Endodermal cell (in vitro differentiated cells): ENCODE results near the gene TULP3. TPM values are rescaled to one million over a fixed set of nuclear protein-coding genes. Genes with fewer than 3 reads are reported as not detected.
A peak's percentile ranks its signal among the peaks of the same experiment; 100 is the strongest.

Experiments used
- DNase-seq: peaks from one replicate; pipeline ENCODE4 v3.0.0-alpha.2; 2017
- H3K27ac ChIP-seq: 2 replicates; pipeline ENCODE4 v1.5.1; 2013; ENCODE audit warnings: mild to moderate bottlenecking, low read depth, low read length, moderate library complexity
- H3K27me3 ChIP-seq: 2 replicates; pipeline ENCODE4 v1.6.1; 2013; ENCODE audit warnings: mild to moderate bottlenecking, low read length, moderate library complexity; ENCODE audit not compliant: insufficient read depth, control insufficient read depth, poor library complexity, severe bottlenecking
- H3K36me3 ChIP-seq: 2 replicates; pipeline ENCODE4 v1.7.0; 2013; ENCODE audit warnings: mild to moderate bottlenecking, low read length, moderate library complexity; ENCODE audit not compliant: control insufficient read depth, insufficient read depth
- H3K4me1 ChIP-seq: one replicate; pipeline ENCODE4 v1.7.0; 2013; ENCODE audit warnings: low read length; ENCODE audit not compliant: control insufficient read depth, insufficient read depth
- H3K4me3 ChIP-seq: 2 replicates; pipeline ENCODE4 v1.5.1; 2013; ENCODE audit warnings: mild to moderate bottlenecking, low read length, moderate library complexity
- H3K9ac ChIP-seq: 2 replicates; pipeline ENCODE4 v1.6.1; 2013; ENCODE audit warnings: mild to moderate bottlenecking, low read length, moderate library complexity; ENCODE audit not compliant: poor library complexity, severe bottlenecking; ENCODE audit errors: extremely low read depth
- H3K9me3 ChIP-seq: 2 replicates; pipeline ENCODE4 v1.6.1; 2013; ENCODE audit warnings: mild to moderate bottlenecking, low read length, moderate library complexity; ENCODE audit not compliant: control insufficient read depth
- H3K27ac Mint-ChIP-seq: 2 replicates; pipeline ENCODE4 v1.8.0; 2020; ENCODE audit warnings: mixed read lengths
- H3K27me3 Mint-ChIP-seq: 2 replicates; pipeline ENCODE4 v1.8.0; 2021; ENCODE audit warnings: mild to moderate bottlenecking, mixed read lengths; ENCODE audit not compliant: insufficient read depth
- H3K36me3 Mint-ChIP-seq: 2 replicates; pipeline ENCODE4 v1.8.0; 2020; ENCODE audit warnings: low read depth, mixed read lengths
- H3K4me1 Mint-ChIP-seq: 2 replicates; pipeline ENCODE4 v1.8.0; 2020; ENCODE audit warnings: mixed read lengths
- H3K4me3 Mint-ChIP-seq: 2 replicates; pipeline ENCODE4 v1.8.0; 2020; ENCODE audit warnings: mild to moderate bottlenecking, moderate library complexity, mixed read lengths
- H3K9me3 Mint-ChIP-seq: 2 replicates; pipeline ENCODE4 v1.8.0; 2020; ENCODE audit warnings: mild to moderate bottlenecking, mixed read lengths
- CTCF ChIP-seq: fragments of 200-600 bp; sonication (generic); conservative IDR thresholded peaks from 2 replicates; pipeline ENCODE4 v1.5.0; 2021; ENCODE audit warnings: antibody characterized with exemption, mild to moderate bottlenecking
- WGBS, 2 experiments: methylation state at CpG; one replicate each; pipeline versions ENCODE4 v1.1.5 to v1.1.7; 2013; ENCODE audit warnings: missing lambda C conversion rate in 2 of 2, mixed read lengths in 1 of 2; ENCODE audit not compliant: insufficient coverage in 1 of 2, insufficient read length in 1 of 2; 5-methylcytosine and 5-hydroxymethylcytosine counted together
- total RNA-seq, 2 donors: library from RNA; stranded (reverse); fragmentation: NEBNext Ultra II Directional in 1 of 2; extraction: Animal tissue kit (Norgen Biotek cat#: 25700) in 1 of 2; gene quantifications; 2 replicates in 1 of 2; 3 replicates in 1 of 2; pipeline ENCODE4 v1.2.1, GENCODE V29; 2021

The TULP3 gene
- total RNA-seq, 2 donors from 2014 or later: 28.1 to 47.9 TPM

GRCh38 chr12:2857576-2857975 lies 33.1 kb upstream of the TULP3 start:
- no peaks in the 10 kb centered on the region for H3K4me1 ChIP-seq
- Mint-ChIP-seq H3K27ac (peak overlapping the region; percentile 74), H3K27me3 (peaks cover 10% of the 10 kb centered on the region), H3K4me3 (no peak overlapping the region), H3K9me3 (no peaks in the 10 kb centered on the region), H3K36me3 (peaks cover 39% of the 10 kb centered on the region), H3K4me1 (peaks cover 6% of the 10 kb centered on the region)
- peak overlapping the region; percentile 66 for H3K27ac ChIP-seq
- 92 to 96% methylated on average over 7 of the region's 7 CpGs for WGBS, 2 experiments
- no peaks in the 10 kb centered on the region for H3K27me3 ChIP-seq
- no peak for TF ChIP-seq CTCF
- peaks cover 36% of the 10 kb centered on the region for H3K36me3 ChIP-seq
- H3K9me3 ChIP-seq: no peaks in the 10 kb centered on the region
- H3K9ac ChIP-seq: no peak overlapping the region
- no peak for DNase-seq
- no peak overlapping the region for H3K4me3 ChIP-seq

DNA sequence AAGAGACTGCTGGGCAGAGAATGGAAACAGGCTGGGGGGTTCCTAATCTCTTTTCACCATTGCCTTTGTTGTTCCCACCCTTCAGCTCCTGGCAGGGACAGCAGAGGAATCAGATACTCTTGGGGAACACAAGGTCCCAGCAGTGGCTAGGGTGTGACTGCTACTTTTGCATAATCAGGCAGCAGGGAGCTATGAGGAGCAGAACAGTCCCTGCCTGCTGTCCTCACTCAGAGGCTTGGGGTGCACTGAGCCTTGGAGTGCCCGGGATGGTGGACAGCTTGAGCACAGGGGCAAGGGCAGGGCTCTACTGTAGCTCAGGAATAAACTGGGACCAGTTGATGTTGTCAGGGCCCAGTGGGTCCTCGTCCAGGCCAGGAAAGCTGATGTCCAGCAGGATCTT lies 32.4 kb upstream of the TULP3 start:
- no peaks in the 10 kb centered on the region for H3K9me3 Mint-ChIP-seq
- no peak overlapping the region for H3K27ac ChIP-seq
- H3K4me1 ChIP-seq: no peaks in the 10 kb centered on the region
- no peak for TF ChIP-seq CTCF
- H3K27me3 ChIP-seq: no peaks in the 10 kb centered on the region
- H3K4me1 Mint-ChIP-seq: peaks cover 6% of the 10 kb centered on the region
- no peak overlapping the region for H3K9ac ChIP-seq
- H3K36me3 ChIP-seq: peaks cover 44% of the 10 kb centered on the region
- peaks cover 10% of the 10 kb centered on the region for H3K27me3 Mint-ChIP-seq
- peak overlapping the region; percentile 19 for H3K27ac Mint-ChIP-seq
- H3K4me3 ChIP-seq: no peak overlapping the region
- 87 to 93% methylated on average over 2 of the region's 2 CpGs for WGBS, 2 experiments
- H3K9me3 ChIP-seq: no peaks in the 10 kb centered on the region
- no peak overlapping the region for H3K4me3 Mint-ChIP-seq
- DNase-seq: no peak
- peaks cover 46% of the 10 kb centered on the region for H3K36me3 Mint-ChIP-seq

GRCh38 chr12:2858944-2859421 lies 31.7 kb upstream of the TULP3 start:
- H3K36me3 ChIP-seq: peaks cover 50% of the 10 kb centered on the region

More at GRCh38 chr12:2858944-2859421, 31.7 kb upstream of the TULP3 start:
- no peaks in the 10 kb centered on the region for H3K27me3 ChIP-seq
- no peak overlapping the region for H3K4me3 Mint-ChIP-seq
- H3K9me3 ChIP-seq: no peaks in the 10 kb centered on the region
- peak overlapping the region; percentile 19 for H3K27ac Mint-ChIP-seq
- H3K27me3 Mint-ChIP-seq: peaks cover 10% of the 10 kb centered on the region
- no peak overlapping the region for H3K9ac ChIP-seq
- H3K4me3 ChIP-seq: no peak overlapping the region
- DNase-seq: no peak
- 88 to 95% methylated on average over 5 to 12 of the region's 12 CpGs for WGBS, 2 experiments
- H3K4me1 Mint-ChIP-seq: peaks cover 6% of the 10 kb centered on the region
- H3K9me3 Mint-ChIP-seq: no peaks in the 10 kb centered on the region
- H3K36me3 Mint-ChIP-seq: peaks cover 52% of the 10 kb centered on the region
- no peak for TF ChIP-seq CTCF
- no peak overlapping the region for H3K27ac ChIP-seq
- H3K4me1 ChIP-seq: no peaks in the 10 kb centered on the region
